ENCODE data around the gene KIF16B.

- TF ChIP-seq CTCF (IDR thresholded peaks at IDR 0.05) (no peak), POLR2A (IDR thresholded peaks at IDR 0.05) (no peak)
Observed at GRCh38 chr20:16317445-16318362, 255.5 kb downstream of the KIF16B start.
